ENCODE data around the gene FAM78A.

The FAM78A gene

DNA sequence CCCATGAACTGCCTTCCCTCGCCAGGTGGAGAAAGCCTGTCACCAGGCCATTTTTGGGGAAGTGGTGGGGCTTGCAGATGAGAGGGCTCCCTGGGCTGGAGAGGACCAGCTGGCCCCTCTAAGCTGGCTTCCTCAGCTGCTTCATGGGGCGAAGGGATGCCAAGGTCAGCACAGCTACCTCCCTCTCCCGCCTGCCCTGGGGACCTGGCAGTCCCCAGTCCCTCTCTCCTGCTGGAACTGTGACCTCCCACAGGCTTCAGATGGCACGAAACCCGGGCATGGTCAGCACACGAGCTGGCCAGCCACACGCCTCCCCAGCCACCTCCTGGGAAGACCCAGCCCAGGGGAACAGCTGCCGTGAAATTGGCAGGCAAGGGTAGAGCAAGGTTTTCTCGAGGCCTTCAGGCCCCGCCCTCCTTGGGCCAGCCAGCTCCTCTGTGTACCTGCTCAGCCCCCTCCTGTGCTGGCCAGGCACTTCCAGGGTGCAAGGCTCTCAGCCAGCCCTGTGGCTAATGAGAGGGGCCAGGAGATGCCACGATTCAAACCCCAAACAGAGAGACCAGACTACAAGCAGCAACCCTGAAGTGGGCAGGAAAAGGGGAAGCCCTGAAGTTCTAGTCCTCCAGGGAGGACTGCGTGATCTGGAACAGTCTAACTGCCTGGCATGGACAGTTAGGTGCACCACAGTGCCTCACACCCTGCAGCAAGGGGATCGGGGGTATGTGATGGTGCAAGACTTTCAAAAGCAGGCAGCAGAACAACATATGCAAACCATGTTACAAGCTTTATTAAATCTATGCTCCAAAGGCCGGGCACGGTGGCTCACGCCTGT is 26.1 kb upstream of the FAM78A start:
- no peak for DNase-seq

DNA sequence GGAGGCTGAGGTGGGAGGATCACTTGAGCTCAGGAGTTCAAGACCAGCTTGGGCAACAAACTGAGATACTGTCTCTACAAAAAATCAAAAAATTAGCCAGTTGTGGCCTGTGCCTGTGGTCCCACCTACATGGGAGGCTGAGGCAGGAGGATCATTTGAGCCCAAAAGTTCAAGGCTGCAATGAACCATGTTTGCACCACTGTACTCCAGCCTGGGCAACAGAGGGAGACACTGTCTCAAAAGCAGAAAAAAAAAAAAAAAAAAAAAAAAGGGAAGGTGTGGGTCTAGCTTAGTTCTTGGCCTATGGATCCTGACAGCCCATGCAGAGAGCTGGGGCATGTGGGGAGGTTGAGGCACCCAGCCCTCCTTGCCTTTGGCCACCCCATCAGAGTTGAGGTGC is 24.1 kb upstream of the FAM78A start:
- DNase-seq, result no peak

DNA sequence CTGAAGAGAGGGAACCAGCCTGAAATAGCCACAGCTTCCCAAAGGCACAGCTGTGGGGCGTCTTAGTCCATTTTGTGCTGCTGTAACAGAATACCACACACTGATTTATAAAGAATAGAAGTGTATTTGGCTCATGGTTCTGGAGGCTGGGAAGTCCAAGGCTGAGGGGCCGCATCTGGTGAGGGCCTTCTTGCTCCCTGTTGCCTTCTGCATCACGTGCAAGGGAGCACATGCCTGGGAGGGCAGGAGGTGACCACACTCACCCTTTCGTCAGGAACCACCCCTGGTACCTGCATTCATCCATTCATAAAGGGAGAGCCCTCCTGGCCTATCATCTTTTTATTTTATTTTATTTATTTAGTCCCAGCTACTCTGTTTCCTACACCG is 23.6 kb upstream of the FAM78A start:
- DNase-seq, result no peak

DNA sequence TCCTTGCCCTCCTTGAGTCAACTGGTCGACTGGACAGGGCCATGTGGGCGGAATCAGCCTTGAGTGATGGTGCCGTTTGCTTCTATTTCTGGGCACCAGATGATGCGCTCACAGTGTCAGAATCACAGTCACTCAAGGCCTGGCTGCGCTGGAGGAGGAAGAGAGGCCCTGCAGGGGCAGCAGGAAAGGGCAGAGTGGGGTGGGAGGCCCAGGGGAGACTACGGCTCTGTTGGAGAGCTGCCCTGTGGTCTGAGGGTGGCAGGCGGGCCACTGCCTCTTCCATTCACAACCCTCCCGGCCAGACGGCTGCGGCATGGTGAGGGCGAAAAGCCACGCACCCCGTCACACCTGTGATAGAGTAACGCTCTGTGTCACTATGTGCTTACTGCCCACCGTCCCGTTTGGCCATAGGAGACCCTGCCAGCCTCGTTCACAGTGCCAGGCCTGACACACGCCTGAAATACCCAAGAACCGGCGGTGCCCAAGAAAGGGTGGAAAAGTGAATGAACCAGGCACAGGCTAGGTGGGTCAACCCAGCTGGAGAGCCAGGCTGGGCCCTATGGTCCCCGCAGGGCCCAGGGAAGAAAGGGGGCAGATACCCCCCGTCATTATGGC is 23.1 kb upstream of the FAM78A start:
- no peak for DNase-seq

DNA sequence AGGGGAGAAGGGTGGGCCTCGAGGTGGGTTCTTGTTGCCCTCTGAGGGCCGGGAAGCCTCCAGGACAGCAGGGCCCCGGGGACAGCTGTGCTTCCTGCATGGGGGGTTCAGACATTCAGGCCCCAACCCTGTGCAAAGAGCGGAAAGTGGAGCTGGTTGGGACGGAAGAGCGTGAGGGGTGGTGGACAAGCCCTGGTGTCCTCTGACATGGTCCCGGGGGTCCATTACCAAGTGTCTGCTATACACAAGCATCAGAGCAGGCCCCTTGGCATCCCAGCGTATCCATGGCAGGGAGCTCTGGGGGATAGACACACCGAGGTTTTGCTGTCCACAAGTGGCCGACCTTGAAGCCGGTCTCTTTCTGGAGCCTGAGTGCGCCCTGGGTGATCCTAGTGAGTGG is 22.5 kb upstream of the FAM78A start:
- DNase-seq, result no peak

DNA sequence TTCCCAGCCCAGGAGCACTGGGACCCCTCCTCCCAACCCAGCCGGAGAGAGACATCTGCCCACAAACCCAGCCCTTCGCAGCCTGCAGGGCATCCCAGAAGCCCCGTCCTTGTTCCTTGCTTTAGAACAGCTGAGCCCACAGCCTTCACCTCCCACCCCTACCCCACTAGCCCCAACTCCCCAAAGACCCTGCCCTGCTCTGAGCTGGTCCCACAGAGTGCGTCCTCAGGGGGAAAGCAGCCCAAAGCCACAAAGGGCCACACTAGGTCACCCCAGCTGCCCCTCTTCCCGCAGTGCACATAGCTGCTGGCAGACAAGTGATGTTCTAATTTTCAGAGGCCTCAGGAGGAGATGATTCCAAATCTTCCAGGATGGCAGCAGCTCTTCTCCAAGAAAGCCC is 22.0 kb upstream of the FAM78A start:
- no peak for DNase-seq

DNA sequence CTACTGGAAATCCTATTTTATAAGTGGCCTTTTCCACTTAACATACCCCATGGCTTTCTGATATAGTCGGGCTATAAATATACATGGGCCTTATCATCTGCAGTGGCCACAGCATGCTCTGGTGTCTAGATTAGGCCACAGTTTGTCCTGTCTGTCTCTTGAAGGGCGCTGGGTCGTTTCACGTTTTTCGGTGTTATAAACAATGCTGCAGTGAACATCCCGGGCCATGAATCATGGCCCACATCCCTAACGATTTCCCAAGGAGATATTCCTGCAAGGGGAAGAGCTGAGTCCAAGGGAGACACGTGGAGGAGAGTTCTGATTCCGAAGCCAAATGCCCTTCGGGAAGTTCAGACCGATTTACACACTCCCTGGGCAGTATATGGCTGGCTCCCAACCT is 21.6 kb upstream of the FAM78A start:
- DNase-seq, result no peak

DNA sequence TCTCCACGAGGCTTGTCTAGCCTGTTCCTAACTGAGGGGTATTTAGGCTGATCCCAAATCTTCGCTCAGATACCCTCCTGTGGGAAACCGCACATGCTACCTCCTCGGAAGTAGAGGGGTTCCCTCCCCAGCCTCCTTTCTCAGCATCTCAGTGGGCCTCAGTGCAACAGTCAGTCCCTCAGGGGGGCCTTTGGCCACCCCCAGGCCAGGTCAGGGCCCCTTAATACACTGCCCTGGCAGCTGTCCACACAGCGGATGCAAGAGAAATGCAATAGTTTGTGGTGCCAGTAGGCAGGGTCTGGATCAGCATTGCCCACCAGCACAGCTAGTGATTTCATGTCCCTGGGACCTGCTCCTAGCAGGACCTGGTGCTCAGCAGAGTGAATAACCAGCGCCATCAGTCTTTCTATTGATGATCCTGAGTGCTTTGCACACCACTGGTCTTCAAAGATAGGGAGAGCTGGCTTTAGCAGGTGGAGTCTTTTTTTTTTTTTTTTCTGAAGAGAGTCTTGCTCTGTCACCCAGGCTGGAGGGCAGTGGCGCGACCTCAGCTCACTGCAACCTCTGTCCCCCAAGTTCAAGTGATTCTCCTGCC is 20.7 kb upstream of the FAM78A start:
- no peak for DNase-seq

DNA sequence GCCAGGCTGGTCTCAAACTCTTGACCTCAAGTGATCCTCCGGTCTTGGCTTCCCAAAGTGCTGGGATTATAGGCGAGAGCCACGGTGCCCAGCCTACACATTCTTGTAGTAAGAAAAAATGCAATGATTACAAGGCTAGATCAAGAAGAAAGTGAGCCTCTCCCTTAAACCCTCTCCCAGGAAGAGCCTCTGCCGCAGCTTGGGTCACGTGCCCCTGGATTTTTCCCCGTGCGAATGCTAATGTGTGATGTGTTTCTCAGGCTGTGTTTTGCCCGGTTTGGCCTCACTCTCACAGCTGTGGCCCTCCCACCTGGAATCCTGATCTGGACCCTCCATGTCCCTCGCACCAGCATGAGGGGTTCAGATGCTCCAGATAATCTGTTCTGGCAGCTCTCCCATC is 20.1 kb upstream of the FAM78A start:
- DNase-seq, result no peak

DNA sequence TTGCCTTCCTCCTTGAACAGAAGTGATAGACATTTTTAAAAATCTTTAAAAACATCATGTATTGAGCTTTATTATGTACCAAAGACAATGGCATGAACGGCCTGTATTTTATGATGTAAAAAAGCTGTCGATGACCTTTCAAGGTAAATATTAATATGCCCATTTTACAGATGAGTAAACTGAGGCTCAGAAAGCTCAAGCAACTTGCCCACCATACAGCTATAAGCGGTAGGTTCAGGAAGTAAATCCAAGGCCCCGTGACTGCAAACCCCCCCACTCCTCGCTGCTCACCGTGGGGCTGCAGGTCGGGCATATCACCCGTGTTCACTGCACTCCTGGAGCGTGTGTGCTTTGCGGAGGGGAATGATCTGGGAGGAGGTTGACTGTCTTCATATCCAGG is 16.6 kb upstream of the FAM78A start:
- no peak for DNase-seq

DNA sequence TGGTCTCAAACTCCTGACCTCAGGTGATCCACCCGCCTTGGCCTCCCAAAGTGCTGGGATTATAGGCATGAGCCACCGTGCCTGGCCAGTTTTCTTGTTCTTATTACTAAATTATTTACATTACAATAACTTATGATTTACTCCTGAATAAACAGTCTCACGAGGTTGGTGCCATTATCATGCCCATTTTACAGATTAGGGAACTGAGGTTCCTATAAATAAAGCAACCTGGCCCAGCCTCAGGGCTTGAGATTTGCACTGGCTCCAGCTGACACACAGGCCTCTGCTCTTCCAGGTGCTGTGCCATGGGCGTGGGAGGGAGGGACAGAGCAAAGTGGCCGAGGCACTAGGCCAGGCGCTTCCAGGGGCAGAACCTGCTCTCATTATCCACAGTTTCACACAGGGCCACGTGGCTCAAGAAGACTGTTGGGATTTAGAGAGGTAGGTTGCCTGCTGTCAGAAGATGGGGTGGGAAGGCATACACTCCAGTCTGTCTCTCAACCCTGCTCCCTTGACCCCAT is 15.5 kb upstream of the FAM78A start:
- no peak for DNase-seq

DNA sequence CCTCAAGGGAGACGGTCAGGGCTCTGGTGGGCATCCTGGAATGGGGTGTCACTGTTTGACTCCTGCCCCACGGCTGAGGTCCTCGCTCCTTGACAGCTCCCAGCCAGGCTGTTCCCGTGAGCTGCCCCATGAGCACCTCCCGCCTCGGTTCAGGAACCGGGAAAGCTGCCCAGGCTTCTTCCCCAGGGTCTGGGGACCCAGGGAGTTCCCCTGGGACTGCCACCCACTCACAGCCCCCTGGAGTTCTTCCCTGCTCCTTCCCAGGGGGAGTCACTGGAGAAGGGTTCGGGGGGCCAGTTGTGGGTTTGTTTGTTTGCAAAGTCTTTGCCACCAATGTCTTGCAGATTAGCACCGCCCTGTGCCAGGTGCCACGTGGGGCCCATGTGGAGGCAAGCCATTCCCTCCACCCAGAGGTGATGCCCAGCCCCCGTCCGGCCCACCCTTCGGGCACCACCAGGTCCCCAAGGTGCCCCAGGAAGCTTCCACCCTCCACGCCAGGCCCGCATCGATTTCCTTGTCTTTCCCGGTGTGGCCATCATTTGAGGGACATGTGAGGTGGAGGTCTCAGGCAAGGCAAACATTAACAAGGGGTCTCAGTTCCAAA is 14.6 kb upstream of the FAM78A start:
- DNase-seq, result no peak

DNA sequence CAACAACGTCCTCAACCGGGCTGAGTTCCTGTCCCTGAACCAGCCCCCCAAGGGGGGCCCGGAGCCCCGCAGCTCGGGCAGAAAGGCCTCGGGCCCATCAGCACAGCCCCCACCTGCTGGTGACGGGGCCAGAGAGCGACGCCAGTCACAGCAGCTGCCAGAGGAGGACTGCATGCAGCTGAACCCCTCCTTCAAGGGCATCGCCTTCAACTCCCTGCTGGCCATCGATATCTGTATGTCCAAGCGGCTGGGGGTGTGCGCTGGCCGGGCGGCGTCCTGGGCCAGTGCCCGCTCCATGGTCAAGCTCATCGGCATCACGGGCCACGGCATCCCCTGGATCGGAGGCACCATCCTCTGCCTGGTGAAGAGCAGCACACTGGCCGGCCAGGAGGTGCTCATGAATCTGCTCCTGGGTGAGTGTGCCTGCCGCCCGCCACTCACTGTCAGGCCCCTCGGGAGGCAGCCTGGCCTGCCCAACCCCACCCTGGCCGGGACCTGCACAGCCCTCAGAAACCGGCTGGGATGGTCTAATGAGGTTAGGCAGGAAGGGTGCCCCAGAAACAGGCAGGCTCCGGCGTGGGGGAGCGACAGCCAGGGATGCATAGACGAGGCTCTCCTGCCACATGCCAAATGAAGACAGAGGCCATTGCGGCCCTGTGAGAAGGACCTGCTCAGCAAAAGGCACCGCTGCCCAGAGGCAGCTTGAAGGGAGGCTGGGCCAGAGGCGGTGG is 13.9 kb upstream of the FAM78A start:
- DNase-seq, result no peak

DNA sequence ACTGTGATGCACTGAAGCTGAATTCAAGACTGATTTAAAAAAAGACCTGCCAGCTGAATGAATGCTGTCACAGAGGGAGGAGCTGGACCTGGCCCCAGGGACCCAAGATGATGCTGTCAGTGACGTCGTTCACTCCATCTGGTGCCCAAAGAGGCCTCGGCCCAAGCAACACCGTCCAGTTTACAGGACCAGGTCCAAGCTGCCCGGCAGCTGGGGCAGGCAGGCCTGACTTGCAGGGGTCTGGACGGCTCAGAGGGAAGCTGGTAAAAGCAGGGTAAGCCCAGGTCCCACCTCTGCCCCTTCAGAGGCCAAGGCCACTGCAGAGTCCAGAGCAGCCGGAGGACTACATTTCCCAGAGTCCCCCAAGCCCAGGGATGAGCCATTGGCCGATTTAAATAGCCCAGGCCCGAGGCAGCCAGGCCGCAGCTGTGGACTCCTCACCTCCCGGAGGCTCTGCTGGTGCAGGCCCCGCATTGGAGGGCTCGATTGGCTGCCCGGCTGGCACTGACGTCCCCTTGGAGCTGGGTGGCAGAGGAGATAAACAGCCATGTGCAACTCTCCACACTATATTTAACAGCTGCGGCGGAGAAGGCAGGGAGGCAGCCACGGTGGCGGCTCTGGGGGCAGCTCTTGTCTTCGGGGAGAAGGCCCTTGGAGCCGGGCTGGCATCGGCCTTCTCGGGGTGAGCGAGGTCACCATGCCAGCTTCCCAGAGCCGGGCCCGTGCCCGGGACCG is 13.2 kb upstream of the FAM78A start, which contains the start of gene PLPP7:
Gene PLPP7, plus strand, starts transcription at position 423 of the 735 bp plus-strand sequence. Its CDS starts 275 bp downstream, at position 698.
- DNase-seq, result no peak

DNA sequence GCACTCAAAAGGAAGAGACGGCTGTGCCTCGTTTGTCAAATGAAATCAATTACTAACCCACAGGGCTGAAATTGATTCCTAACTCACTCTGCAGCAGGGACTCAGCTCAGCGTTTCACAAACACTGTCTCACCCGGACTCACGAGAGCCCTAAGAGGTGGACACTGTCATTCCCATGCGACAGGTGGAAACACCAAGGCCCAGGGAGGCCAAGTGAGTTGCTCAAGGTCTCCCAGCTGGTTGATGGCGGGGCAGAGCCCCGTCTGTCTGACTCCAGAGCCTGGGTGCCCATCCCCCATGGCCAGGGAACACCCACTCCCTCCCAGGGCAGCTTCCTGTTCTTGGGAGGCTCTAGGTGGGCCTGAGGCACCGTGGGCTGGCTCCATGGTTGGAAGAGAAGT is 11.9 kb upstream of the FAM78A start:
- DNase-seq, result no peak

DNA sequence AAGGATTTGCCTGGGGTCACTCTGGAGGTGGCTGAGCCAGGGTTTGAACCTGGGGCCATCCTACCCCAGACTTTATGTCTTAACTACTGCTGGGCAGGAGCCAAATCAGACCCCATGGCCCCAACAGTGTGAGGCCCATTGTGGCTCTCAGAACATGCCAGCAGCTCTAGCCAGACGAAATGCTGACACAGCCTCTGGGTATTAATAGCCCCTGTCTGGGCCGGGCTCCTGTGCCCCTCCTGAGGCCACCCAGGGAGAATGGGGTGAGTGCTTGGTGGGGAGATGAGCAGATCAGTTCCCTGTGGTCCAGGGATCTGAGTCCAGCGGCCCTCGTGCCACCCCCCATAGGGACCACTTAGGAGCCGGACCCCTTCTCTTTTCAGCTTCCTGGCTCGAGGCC is 11.0 kb upstream of the FAM78A start:
- DNase-seq, result no peak

DNA sequence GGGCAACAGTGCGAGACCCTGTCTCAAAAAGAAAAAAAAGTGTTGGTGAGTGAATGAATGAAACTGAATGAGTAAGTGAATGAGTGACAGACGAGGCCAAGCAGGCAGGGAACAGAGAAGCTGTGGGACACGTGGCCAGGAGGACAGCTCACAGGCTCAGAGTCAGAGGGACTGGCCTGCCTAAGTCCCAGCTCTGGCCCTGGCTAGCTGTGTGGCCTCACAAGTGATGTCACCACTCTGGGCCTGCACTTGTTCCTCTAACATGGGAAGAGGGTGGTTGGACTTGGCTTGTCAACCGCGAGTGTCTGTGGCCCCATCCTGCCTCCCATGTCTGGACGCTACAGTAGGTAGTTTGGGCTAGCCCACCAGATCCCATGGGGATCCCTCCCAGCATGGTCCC is 8.5 kb upstream of the FAM78A start:
- DNase-seq, result no peak

DNA sequence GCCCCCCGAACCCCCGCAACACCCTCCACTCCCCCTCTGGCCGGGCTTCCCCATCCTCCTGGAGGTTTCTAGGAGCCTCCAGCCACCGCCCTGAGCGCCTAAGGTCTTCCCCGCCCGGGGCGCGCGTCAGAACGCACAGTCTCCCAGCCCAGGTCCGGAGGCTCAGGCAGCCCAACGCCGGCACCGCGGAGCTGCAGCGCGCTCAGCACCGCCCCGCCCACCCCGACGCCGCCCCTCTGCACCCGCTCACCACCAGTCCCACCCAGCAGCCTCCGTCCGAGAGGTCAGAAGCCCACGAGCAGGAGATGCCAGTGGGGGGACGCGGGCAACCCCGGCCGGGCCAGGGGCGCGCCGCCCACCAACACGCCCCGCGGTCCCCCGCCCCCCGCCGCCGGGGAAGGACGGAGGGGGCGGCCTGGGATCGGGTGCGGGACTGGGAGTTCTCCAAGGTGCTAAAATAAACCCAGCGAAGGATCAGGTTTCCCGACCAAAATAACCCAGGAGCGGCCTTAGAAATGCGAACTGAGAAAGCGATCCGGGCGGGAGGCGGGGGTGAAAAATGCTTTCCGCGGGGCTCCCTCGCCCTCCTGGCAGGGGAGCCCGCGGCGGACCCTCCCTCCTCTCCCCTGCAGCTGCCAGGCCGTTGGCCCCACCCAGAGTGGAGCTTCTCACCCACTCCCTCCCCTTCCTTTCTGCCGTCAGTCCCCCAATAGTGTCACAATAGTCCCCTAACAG is 6.5 kb upstream of the FAM78A start:
- DNase-seq, result no peak

DNA sequence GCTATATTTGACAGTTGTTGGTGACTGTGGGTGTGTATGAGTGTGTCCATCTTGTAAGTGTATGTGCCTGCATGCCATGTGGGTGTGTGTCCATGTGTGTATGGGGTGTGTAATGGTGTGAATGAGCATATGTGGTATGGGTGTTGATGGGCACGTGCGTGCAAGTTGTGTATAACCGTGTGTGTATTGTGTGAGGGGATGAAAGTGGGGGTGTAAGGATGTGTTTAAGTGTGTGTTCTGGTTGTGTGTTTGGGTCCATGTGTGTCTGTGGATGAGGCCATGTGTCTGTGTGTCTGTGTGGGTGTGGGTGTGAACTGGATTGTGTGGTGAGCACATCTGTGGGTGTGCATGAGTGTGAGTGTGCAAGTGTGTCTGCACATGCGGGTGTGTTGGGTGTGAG is 5.9 kb upstream of the FAM78A start:
- DNase-seq, result no peak

DNA sequence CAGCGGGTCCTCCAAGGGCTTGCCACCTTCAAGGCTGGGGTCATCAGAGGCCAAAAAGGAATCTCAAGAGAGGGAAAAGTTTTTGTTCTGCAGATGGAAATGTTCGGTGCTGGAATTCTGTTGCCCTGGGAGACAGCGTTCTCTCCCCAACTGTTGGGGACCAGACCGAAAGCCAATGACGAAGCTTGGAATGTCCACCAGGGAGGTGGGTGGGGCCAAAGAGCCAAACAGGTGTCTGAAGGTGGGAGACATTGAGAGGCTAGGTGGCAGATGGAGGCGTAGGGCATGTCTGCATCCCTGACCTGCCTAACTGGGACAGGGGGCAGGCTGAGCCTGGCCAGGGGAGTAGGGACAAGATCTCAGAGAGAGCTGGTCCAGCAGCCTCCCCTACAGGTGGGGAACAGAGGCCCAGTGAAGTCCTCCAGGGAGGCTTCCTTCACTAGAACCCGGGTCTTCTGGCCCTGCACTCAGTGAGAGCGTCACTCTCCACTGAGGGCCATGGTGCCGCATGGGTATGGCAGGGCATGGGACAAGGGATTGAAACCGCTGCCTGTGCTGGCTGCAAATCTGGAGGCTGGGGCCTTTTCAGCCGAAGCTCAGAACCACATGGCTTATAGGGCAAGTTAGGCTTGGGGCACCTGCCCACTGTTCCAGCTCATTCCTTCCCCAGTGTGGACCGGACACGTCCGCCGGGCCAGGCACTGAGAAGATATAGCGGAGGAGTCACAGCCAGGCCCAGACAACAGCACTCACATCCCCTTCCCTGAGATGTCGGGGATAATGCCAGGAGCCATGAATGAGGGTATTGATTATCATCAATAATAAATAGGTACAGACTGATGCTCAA is 5.0 kb upstream of the FAM78A start:
- DNase-seq, result no peak

DNA sequence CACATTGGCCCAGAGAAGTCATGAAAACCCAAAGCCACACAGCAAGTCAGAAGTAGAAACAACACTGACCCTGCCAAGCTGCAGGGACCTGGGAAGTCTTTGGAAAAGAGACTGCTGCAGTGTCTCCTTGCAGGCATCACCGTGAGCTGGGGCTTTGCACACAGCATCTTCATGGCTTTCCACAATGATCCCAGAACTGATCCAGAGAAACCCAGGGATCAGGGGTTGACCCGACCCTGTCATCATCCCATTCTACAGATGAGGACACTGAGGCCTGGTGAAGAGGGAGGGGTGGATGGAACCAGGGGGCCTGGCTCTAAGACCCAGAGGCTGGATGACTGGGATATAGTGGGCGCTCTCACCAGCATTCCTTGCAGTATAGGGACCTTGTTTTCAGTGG is 4.3 kb upstream of the FAM78A start:
- DNase-seq, result no peak
